HEK293 (cell line): Measurements from ENCODE around the gene DUS1L.

ENCODE experiments used
- KLF10 ChIP-seq: fragments of 450-650 bp; IDR thresholded peaks from 2 replicates; pipeline ENCODE4 v1.5.1; 2018; ENCODE audit warnings: missing biosample characterization, mild to moderate bottlenecking, missing genetic modification characterization
- ZBTB10 ChIP-seq: fragments of 450-650 bp; formaldehyde crosslinking; IDR thresholded peaks from 2 replicates; pipeline ENCODE4 v1.5.1; 2016; ENCODE audit warnings: missing biosample characterization, missing genetic modification characterization
- ZNF274 ChIP-seq, 2 experiments: fragments of 200-500 bp in 1 of 2; fragments of 450-650 bp in 1 of 2; sonication (Bioruptor generic) in 1 of 2; formaldehyde crosslinking in 1 of 2; IDR thresholded peaks; 2 replicates each; pipeline versions ENCODE4 v1.5.1 to v1.6.1; 2014 to 2016; ENCODE audit warnings: borderline replicate concordance in 1 of 2, inconsistent platforms in 1 of 2, low read length in 1 of 2, missing biosample characterization in 1 of 2, missing genetic modification characterization in 1 of 2
- ZNF549 ChIP-seq: fragments of 450-650 bp; IDR thresholded peaks from 2 replicates; pipeline ENCODE4 v1.5.1; 2018; ENCODE audit warnings: missing biosample characterization, missing genetic modification characterization, mild to moderate bottlenecking, inconsistent platforms, moderate library complexity
- TF ChIP-seq, protein P1 (sequence below): fragments of 450-650 bp; formaldehyde crosslinking; IDR thresholded peaks from 2 replicates; pipeline ENCODE4 v1.5.1; 2016; ENCODE audit warnings: missing biosample characterization, missing genetic modification characterization
- TF ChIP-seq, protein P2 (sequence below): IDR thresholded peaks from 2 replicates; pipeline ENCODE4 v1.6.1; 2011; ENCODE audit warnings: mild to moderate bottlenecking, low read depth, low read length, borderline replicate concordance
- TF ChIP-seq, protein P3 (sequence below): fragments of 450-650 bp; formaldehyde crosslinking; IDR thresholded peaks from 2 replicates; pipeline ENCODE4 v1.5.1; 2016; ENCODE audit warnings: missing biosample characterization, missing genetic modification characterization

DNA sequence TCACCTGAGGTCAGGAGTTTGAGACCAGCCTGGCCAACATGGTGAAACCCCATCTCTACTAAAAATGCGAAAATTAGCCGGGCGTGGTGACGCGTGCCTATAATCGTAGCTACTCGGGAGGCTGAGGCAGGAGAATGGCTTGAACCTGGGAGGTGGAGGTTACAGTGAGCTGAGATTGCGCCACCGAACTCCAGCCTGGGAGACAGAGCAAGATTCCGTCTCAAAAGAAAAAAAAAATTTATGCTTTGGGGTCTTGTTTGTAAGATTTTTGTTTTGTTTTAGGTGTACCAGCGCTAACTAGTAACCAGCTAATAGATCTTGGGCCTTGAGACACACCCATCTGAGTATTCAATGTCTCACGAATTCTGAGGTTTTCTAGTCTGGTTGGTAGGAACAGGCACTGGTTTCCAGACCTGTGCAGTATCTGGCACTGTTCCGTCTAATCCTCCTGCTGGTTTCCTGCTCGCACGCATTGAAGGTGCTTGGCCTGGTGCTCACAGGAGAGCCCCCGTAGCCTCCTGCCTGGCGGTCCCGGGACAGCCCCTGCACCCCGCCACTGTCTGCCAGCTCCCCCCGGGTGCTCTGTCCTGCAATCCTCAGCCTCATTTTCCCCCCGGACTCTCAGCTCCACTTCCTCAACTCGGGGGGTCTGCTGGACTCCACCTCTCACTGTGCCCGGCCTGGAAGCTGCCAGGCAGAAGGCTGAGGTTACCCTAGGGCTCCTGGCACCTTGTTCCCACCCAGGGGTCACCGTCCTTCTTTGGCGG is 10.6 kb upstream of the DUS1L start:
- TF ChIP-seq ZNF274 (IDR thresholded peaks at IDR 0.05; ENCODE audit: low read length) (no peak), ZNF274 (tag by site-specific recombination; IDR thresholded peaks at IDR 0.05; ENCODE audit: borderline replicate concordance) (no peak), KLF10 (tag by site-specific recombination) (no peak), ZBTB10 (no peak), ZNF549 (tag by site-specific recombination) (no peak)
- TF ChIP-seq, protein P1, sequence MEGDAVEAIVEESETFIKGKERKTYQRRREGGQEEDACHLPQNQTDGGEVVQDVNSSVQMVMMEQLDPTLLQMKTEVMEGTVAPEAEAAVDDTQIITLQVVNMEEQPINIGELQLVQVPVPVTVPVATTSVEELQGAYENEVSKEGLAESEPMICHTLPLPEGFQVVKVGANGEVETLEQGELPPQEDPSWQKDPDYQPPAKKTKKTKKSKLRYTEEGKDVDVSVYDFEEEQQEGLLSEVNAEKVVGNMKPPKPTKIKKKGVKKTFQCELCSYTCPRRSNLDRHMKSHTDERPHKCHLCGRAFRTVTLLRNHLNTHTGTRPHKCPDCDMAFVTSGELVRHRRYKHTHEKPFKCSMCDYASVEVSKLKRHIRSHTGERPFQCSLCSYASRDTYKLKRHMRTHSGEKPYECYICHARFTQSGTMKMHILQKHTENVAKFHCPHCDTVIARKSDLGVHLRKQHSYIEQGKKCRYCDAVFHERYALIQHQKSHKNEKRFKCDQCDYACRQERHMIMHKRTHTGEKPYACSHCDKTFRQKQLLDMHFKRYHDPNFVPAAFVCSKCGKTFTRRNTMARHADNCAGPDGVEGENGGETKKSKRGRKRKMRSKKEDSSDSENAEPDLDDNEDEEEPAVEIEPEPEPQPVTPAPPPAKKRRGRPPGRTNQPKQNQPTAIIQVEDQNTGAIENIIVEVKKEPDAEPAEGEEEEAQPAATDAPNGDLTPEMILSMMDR (tag by site-specific recombination) = no peak
- TF ChIP-seq, protein P2, sequence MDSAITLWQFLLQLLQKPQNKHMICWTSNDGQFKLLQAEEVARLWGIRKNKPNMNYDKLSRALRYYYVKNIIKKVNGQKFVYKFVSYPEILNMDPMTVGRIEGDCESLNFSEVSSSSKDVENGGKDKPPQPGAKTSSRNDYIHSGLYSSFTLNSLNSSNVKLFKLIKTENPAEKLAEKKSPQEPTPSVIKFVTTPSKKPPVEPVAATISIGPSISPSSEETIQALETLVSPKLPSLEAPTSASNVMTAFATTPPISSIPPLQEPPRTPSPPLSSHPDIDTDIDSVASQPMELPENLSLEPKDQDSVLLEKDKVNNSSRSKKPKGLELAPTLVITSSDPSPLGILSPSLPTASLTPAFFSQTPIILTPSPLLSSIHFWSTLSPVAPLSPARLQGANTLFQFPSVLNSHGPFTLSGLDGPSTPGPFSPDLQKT = no peak
- TF ChIP-seq, protein P3, sequence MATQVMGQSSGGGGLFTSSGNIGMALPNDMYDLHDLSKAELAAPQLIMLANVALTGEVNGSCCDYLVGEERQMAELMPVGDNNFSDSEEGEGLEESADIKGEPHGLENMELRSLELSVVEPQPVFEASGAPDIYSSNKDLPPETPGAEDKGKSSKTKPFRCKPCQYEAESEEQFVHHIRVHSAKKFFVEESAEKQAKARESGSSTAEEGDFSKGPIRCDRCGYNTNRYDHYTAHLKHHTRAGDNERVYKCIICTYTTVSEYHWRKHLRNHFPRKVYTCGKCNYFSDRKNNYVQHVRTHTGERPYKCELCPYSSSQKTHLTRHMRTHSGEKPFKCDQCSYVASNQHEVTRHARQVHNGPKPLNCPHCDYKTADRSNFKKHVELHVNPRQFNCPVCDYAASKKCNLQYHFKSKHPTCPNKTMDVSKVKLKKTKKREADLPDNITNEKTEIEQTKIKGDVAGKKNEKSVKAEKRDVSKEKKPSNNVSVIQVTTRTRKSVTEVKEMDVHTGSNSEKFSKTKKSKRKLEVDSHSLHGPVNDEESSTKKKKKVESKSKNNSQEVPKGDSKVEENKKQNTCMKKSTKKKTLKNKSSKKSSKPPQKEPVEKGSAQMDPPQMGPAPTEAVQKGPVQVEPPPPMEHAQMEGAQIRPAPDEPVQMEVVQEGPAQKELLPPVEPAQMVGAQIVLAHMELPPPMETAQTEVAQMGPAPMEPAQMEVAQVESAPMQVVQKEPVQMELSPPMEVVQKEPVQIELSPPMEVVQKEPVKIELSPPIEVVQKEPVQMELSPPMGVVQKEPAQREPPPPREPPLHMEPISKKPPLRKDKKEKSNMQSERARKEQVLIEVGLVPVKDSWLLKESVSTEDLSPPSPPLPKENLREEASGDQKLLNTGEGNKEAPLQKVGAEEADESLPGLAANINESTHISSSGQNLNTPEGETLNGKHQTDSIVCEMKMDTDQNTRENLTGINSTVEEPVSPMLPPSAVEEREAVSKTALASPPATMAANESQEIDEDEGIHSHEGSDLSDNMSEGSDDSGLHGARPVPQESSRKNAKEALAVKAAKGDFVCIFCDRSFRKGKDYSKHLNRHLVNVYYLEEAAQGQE (tag by site-specific recombination) = no peak
